GM12878 (cell line): ENCODE data around the gene CAV2. TPM values are rescaled to one million over a fixed set of nuclear protein-coding genes. Genes with fewer than 3 reads are reported as not detected.

ENCODE experiments used
- ATAC-seq: fragments of 200-7000 bp; cut with Tn5 transposase; 3 replicates; pipeline ENCODE4 v1.9.1; 2020; ENCODE audit warnings: mild to moderate bottlenecking, moderate library complexity
- BruUV-seq: library from RNA; stranded (reverse); fragments of 400-500 nt; replicated peaks from 2 replicates; lab custom pipeline; 2021; lab: Mats Ljungman, UMichigan
- CTCF ChIA-PET: fragments of 300-600 bp; sonication (Branson Sonifier 250); formaldehyde crosslinking; extraction: SDS; loops from one replicate; lab custom pipeline; 2021; ENCODE audit warnings: inconsistent platforms; lab: Yijun Ruan, JAX
- POLR2A ChIA-PET: fragments of 350-600 bp; formaldehyde crosslinking; extraction: SDS; loops from one replicate; lab custom pipeline; 2021; ENCODE audit warnings: inconsistent platforms; lab: Charles Lee
- RAD21 ChIA-PET: fragments of 300-600 bp; sonication (Branson Sonifier 250); formaldehyde crosslinking; loops from one replicate; lab custom pipeline; 2023; ENCODE audit warnings: antibody characterized with exemption; ENCODE audit not compliant: unreplicated experiment; lab: Charles Lee
- SMC1A ChIA-PET: fragments of 300-600 bp; sonication (Branson Sonifier 250); formaldehyde crosslinking; loops from one replicate; lab custom pipeline; 2023; ENCODE audit not compliant: unreplicated experiment, uncharacterized antibody; lab: Charles Lee
- DNase-seq: peaks from one replicate; pipeline ENCODE4 v3.0.0-alpha.2; 2011; ENCODE audit warnings: low read depth, low spot score
- FAIRE-seq: peaks from 3 replicates; lab custom pipeline; 2011; peaks lifted over from hg19 to GRCh38; lab: Jason Lieb, UNC
- H2AFZ ChIP-seq: 2 replicates; pipeline ENCODE4 v1.6.0; 2011; ENCODE audit warnings: low read depth, low read length, control low read depth; ENCODE audit not compliant: control insufficient read depth
- H3K27ac ChIP-seq: 2 replicates; pipeline ENCODE4 v1.5.1; 2011; ENCODE audit warnings: control low read depth; ENCODE audit not compliant: control insufficient read depth, insufficient read depth
- H3K27me3 ChIP-seq, 2 experiments: replicated peaks in 1 of 2; 2 replicates each; pipeline versions ENCODE4 v1.6.0 to v1.6.1; 2011; ENCODE audit warnings: low read length in 1 of 2; ENCODE audit not compliant: control insufficient read depth in 2 of 2, insufficient read depth in 2 of 2
- H3K36me3 ChIP-seq, 2 experiments: 2 replicates each; pipeline ENCODE4 v1.5.1; 2011; ENCODE audit warnings: low read length in 1 of 2; ENCODE audit not compliant: control insufficient read depth in 2 of 2, insufficient read depth in 2 of 2
- H3K4me1 ChIP-seq: 2 replicates; pipeline ENCODE4 v1.6.1; 2011; ENCODE audit warnings: mild to moderate bottlenecking, low read length, moderate library complexity, mixed read lengths; ENCODE audit not compliant: control insufficient read depth, insufficient read depth
- H3K4me2 ChIP-seq: 2 replicates; pipeline ENCODE4 v1.6.0; 2011; ENCODE audit warnings: control low read depth; ENCODE audit not compliant: control insufficient read depth, insufficient read depth
- H3K4me3 ChIP-seq: fragments of 200-600 bp; sonication (generic); 2 replicates; pipeline ENCODE4 v1.5.1; 2016
- H3K79me2 ChIP-seq: 2 replicates; pipeline ENCODE4 v1.6.0; 2011; ENCODE audit warnings: low read length; ENCODE audit not compliant: control insufficient read depth, insufficient read depth
- H3K9ac ChIP-seq: 2 replicates; pipeline ENCODE4 v1.8.0; 2011; ENCODE audit warnings: low read length, control low read depth, mixed read lengths; ENCODE audit not compliant: control insufficient read depth, insufficient read depth
- H3K9me3 ChIP-seq: replicated peaks from 3 replicates; pipeline ENCODE4 v1.5.1; 2011; ENCODE audit warnings: mild to moderate bottlenecking, low read length; ENCODE audit not compliant: control insufficient read depth, insufficient read depth
- H4K20me1 ChIP-seq: 2 replicates; pipeline ENCODE4 v1.6.0; 2011; ENCODE audit not compliant: control insufficient read depth, insufficient read depth
- CBFB ChIP-seq: IDR thresholded peaks from 2 replicates; pipeline ENCODE4 v1.6.1; 2016; ENCODE audit warnings: antibody characterized with exemption, low read depth
- EP300 ChIP-seq, 2 experiments: fragments of 150-350 bp in 1 of 2; IDR thresholded peaks; 2 replicates each; pipeline ENCODE4 v1.6.1; 2011 to 2012; ENCODE audit warnings: low read depth in 2 of 2, low read length in 2 of 2, borderline replicate concordance in 1 of 2, improper control_type of control experiment in 1 of 2, inconsistent platforms in 1 of 2; ENCODE audit not compliant: control insufficient read depth in 1 of 2
- POLR2A ChIP-seq: IDR thresholded peaks from 2 replicates; pipeline ENCODE4 v1.6.1; 2011; ENCODE audit warnings: low read depth, mild to moderate bottlenecking, low read length
- POLR2AphosphoS2 ChIP-seq: IDR thresholded peaks from 2 replicates; pipeline ENCODE4 v1.6.1; 2011; ENCODE audit warnings: low read depth, mild to moderate bottlenecking, low read length, improper control_type of control experiment, moderate library complexity
- RBBP5 ChIP-seq: fragments of 200-600 bp; sonication (generic); conservative IDR thresholded peaks from 2 replicates; pipeline ENCODE4 v1.6.1; 2016
- WRNIP1 ChIP-seq: IDR thresholded peaks from 2 replicates; pipeline ENCODE4 v1.6.1; 2011; ENCODE audit warnings: low read depth, low read length, improper control_type of control experiment, borderline replicate concordance
- WGBS: methylation state at CpG from one replicate; pipeline ENCODE4 v1.1.6; 2016; ENCODE audit warnings: low lambda C conversion rate; ENCODE audit not compliant: insufficient replicate concordance, insufficient coverage; ENCODE audit errors: missing lambda C conversion rate; 5-methylcytosine and 5-hydroxymethylcytosine counted together
- in situ Hi-C: fragments of 300-500 bp; cut with MboI; formaldehyde crosslinking; loops from 9 replicates; pipeline ENCODE4 v1.14.3; 2018; ENCODE audit warnings: mixed read lengths
- intact Hi-C: fragments of 100-400 bp; cut with micrococcal nuclease; formaldehyde crosslinking; loops from one replicate; pipeline ENCODE4 v1.14.2; 2022; ENCODE audit not compliant: unreplicated experiment
- polyA plus RNA-seq, 11 experiments: library from polyadenylated mRNA; depleted of rRNA in 4 of 11; unstranded in 6 of 11; stranded (reverse) in 5 of 11; fragments of >200 nt; fragmentation: Nextera tagmentation in 4 of 11; fragmentation: Illumina TruSeq in 1 of 11; extraction: Ambion mirVana in 4 of 11; extraction: Trizol in 1 of 11; gene quantifications; 1 replicate in 1 of 11; 2 replicates in 10 of 11; pipeline versions ENCODE4 v1.2.1 to v1.2.3, GENCODE V29; 2011 to 2016; ENCODE audit warnings: inconsistent platforms in 2 of 11, missing spikeins in 2 of 11, low read depth in 1 of 11
- total RNA-seq, 4 experiments: library from RNA; depleted of rRNA in 3 of 4; stranded (reverse); fragments of >200 nt in 3 of 4; fragmentation: Illumina TruSeq in 1 of 4; extraction: Trizol in 1 of 4; gene quantifications; 2 replicates each; pipeline versions ENCODE4 v1.2.1 to v1.2.3, GENCODE V29; 2013 to 2021
- TF ChIP-seq, protein P1 (sequence below): fragments of 450-650 bp; IDR thresholded peaks from 2 replicates; pipeline ENCODE4 v1.6.1; 2014; ENCODE audit warnings: mild to moderate bottlenecking
- TF ChIP-seq, protein P2 (sequence below): IDR thresholded peaks from 2 replicates; pipeline ENCODE4 v1.6.1; 2012; ENCODE audit warnings: mild to moderate bottlenecking, low read depth, low read length

CAV2 gene
- total and polyA plus RNA-seq, 10 of the 15 experiments (the other 5 are each of a cell fraction or from before 2014, with no cell fraction given): 0.77 to 11.4 (median 2.5) TPM

DNA sequence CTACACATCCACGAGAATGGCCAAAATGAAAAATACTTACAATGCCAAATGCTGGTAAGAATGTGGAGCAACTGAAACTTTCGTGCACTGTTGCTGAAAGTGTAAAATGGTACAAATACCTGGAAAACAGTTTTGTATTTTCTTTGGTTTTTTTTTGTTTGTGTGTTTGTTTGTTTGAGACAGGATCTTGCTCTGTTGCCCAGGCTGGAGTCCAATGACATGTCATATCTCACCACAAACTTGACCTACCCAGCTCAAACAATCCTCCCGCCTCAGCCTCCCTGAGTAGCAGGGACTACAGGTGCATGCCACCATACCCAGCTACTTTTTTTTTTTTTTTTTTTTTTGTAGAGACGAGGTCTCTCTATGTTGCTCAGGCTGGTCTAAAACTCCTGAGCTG is 35.6 kb upstream of the CAV2 start (continued):
- TF ChIP-seq, protein P1, sequence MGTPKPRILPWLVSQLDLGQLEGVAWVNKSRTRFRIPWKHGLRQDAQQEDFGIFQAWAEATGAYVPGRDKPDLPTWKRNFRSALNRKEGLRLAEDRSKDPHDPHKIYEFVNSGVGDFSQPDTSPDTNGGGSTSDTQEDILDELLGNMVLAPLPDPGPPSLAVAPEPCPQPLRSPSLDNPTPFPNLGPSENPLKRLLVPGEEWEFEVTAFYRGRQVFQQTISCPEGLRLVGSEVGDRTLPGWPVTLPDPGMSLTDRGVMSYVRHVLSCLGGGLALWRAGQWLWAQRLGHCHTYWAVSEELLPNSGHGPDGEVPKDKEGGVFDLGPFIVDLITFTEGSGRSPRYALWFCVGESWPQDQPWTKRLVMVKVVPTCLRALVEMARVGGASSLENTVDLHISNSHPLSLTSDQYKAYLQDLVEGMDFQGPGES: no peak
- TF ChIP-seq CBFB: no peak
- TF ChIP-seq POLR2A: no peak
- no peak for TF ChIP-seq RBBP5
- TF ChIP-seq EP300 (IDR thresholded peaks at IDR 0.05; ENCODE audit: borderline replicate concordance in 1 of 2, control insufficient read depth in 1 of 2, low read depth in 2 of 2, low read length in 2 of 2): no peak
- no peak for TF ChIP-seq POLR2AphosphoS2
- TF ChIP-seq, protein P2, sequence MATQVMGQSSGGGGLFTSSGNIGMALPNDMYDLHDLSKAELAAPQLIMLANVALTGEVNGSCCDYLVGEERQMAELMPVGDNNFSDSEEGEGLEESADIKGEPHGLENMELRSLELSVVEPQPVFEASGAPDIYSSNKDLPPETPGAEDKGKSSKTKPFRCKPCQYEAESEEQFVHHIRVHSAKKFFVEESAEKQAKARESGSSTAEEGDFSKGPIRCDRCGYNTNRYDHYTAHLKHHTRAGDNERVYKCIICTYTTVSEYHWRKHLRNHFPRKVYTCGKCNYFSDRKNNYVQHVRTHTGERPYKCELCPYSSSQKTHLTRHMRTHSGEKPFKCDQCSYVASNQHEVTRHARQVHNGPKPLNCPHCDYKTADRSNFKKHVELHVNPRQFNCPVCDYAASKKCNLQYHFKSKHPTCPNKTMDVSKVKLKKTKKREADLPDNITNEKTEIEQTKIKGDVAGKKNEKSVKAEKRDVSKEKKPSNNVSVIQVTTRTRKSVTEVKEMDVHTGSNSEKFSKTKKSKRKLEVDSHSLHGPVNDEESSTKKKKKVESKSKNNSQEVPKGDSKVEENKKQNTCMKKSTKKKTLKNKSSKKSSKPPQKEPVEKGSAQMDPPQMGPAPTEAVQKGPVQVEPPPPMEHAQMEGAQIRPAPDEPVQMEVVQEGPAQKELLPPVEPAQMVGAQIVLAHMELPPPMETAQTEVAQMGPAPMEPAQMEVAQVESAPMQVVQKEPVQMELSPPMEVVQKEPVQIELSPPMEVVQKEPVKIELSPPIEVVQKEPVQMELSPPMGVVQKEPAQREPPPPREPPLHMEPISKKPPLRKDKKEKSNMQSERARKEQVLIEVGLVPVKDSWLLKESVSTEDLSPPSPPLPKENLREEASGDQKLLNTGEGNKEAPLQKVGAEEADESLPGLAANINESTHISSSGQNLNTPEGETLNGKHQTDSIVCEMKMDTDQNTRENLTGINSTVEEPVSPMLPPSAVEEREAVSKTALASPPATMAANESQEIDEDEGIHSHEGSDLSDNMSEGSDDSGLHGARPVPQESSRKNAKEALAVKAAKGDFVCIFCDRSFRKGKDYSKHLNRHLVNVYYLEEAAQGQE: no peak

DNA sequence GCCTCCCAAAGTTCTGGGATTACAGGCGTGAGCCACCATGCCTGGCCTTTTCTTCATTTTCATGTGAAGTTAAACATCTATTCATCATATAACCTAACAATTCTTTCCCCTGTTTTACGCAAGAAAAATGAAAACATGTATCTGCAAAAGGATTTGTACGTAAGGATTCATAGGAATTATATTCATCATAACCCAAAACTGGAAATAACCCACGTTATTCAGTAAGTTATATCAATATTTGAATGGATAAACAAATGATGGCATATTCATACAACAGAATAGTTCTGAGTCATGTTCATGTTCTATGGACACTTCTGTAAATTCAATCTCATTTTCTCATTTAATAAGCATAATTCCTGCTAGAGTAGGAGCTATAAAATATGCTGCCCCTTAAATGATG is 35.2 kb upstream of the CAV2 start:
- Histone ChIP-seq H2AFZ (no peak overlapping the region), H3K27ac (no peak overlapping the region)
- intact Hi-C loops: no loop called here
- no TSS peak for BruUV-seq
- POLR2A ChIA-PET: no interaction called here
- TF ChIP-seq WRNIP1: no peak
- TF ChIP-seq, all 136 proteins: peak for 0
- ATAC-seq (no peak), DNase-seq (no peak), FAIRE-seq (no peak)
- no peak overlapping the region for H3K4me3 ChIP-seq
- 60% methylated on average over 4 of the region's 4 CpGs for WGBS
- in situ Hi-C loops: no loop called here
- no peaks in the 10 kb centered on the region; the same call in 2 of the 3 replicates for H3K9me3 ChIP-seq
- H3K4me1 ChIP-seq: no peaks in the 10 kb centered on the region
- H4K20me1 ChIP-seq: no peaks in the 10 kb centered on the region
- H3K9ac ChIP-seq: no peak overlapping the region
- H3K27me3 ChIP-seq: no peaks in the 10 kb centered on the region
- no peak overlapping the region for H3K4me2 ChIP-seq
- no peaks in the 10 kb centered on the region for H3K36me3 ChIP-seq
- RAD21 ChIA-PET: no interaction called here
- H3K79me2 ChIP-seq: no peaks in the 10 kb centered on the region
- SMC1A ChIA-PET: no interaction called here
- CTCF ChIA-PET: interaction anchor here (1.2 kb wide), 1 partner anchor 31 kb away, joined by 3 read pairs; no protein-coding TSS in a partner anchor
